GM21423 (cell line): Measurements from ENCODE around the gene GNAZ.

ENCODE experiments used
- ATAC-seq: cut with Tn5 transposase; IDR thresholded peaks from one replicate; pipeline ENCODE4 v1.9.1; 2021; ENCODE audit warnings: mild to moderate bottlenecking, moderate library complexity; ENCODE audit not compliant: unreplicated experiment

Gene GNAZ

GRCh38 chr22:23117891-23118646, 47.8 kb downstream of the GNAZ start:
- ATAC-seq = no peak

- ATAC-seq = no peak
Observed at GRCh38 chr22:23118647-23119493, 48.6 kb downstream of the GNAZ start.

GRCh38 chr22:23119494-23120414, 49.4 kb downstream of the GNAZ start:
- no peak for ATAC-seq

GRCh38 chr22:23120415-23120899, 50.1 kb downstream of the GNAZ start:
- ATAC-seq = no peak

GRCh38 chr22:23121000-23121421, 50.7 kb downstream of the GNAZ start:
- no peak for ATAC-seq

- ATAC-seq = no peak
Observed at GRCh38 chr22:23121424-23121823, 51.1 kb downstream of the GNAZ start.

GRCh38 chr22:23122216-23122957, 52.1 kb downstream of the GNAZ start:
- ATAC-seq = no peak

GRCh38 chr22:23122992-23123803, 52.9 kb downstream of the GNAZ start:
- no peak for ATAC-seq

GRCh38 chr22:23123804-23124254, 53.5 kb downstream of the GNAZ start:
- ATAC-seq = no peak

GRCh38 chr22:23124611-23125511, 54.5 kb downstream of the GNAZ start:
- ATAC-seq = no peak

- no peak for ATAC-seq
Observed at GRCh38 chr22:23125512-23126103, 55.3 kb downstream of the GNAZ start.

GRCh38 chr22:23126165-23127054, 56.1 kb downstream of the GNAZ start:
- ATAC-seq = no peak

- ATAC-seq = no peak
Observed at GRCh38 chr22:23127055-23127756, 56.9 kb downstream of the GNAZ start.

- no peak for ATAC-seq
Observed at GRCh38 chr22:23127788-23128187, 57.5 kb downstream of the GNAZ start.

GRCh38 chr22:23128269-23129108, 58.2 kb downstream of the GNAZ start:
- no peak for ATAC-seq
